Erythroblast (primary cell): ENCODE measurements around the gene ZBTB7C.

Experiments used
- GATA1 ChIP-seq: IDR thresholded peaks from 2 replicates; pipeline ENCODE4 v1.6.1; 2011; ENCODE audit warnings: low read depth, mild to moderate bottlenecking, control low read depth, low read length, moderate library complexity
- POLR2A ChIP-seq: IDR thresholded peaks from 2 replicates; pipeline ENCODE4 v1.6.1; 2011; ENCODE audit warnings: mild to moderate bottlenecking, low read length

GRCh38 chr18:48340560-48340959 is 68.6 kb downstream of the ZBTB7C start:
- TF ChIP-seq POLR2A (no peak), GATA1 (no peak)
